K562 (cell line): ENCODE results near the gene CCDC47. TPM values are rescaled to one million over a fixed set of nuclear protein-coding genes. Genes with fewer than 3 reads are reported as not detected.
A peak's percentile ranks its signal among the peaks of the same experiment; 100 is the strongest.

Experiments used
- C11orf30 ChIP-seq: fragments of 450-650 bp; IDR thresholded peaks from 2 replicates; pipeline ENCODE4 v1.6.1; 2016; ENCODE audit warnings: low read depth, mild to moderate bottlenecking
- CHD2 ChIP-seq: IDR thresholded peaks from 2 replicates; pipeline ENCODE4 v1.6.1; 2011; ENCODE audit warnings: low read depth, low read length
- COPS2 ChIP-seq: fragments of 450-650 bp; conservative IDR thresholded peaks from 2 replicates; pipeline ENCODE4 v1.6.1; 2016; ENCODE audit warnings: mild to moderate bottlenecking, moderate library complexity
- DMBX1 ChIP-seq: fragments of 250-450 bp; sonication (Bioruptor Pico); IDR thresholded peaks from 2 replicates; pipeline ENCODE4 v1.8.0; 2022; ENCODE audit warnings: inconsistent platforms, mild to moderate bottlenecking, moderate library complexity, borderline replicate concordance
- MAFF ChIP-seq: IDR thresholded peaks from 2 replicates; pipeline ENCODE4 v1.6.1; 2012; ENCODE audit warnings: low read length, improper control_type of control experiment
- MCM2 ChIP-seq: fragments of 450-650 bp; IDR thresholded peaks from 2 replicates; pipeline ENCODE4 v1.6.1; 2017; ENCODE audit warnings: low read depth, mild to moderate bottlenecking
- NR2C2 ChIP-seq, 2 experiments: fragments of 200-800 bp in 1 of 2; sonication (Bioruptor generic) in 1 of 2; sonication (generic) in 1 of 2; formaldehyde crosslinking in 1 of 2; IDR thresholded peaks; 2 replicates each; pipeline versions ENCODE4 v1.6.1 to v1.8.0; 2016 to 2022; ENCODE audit warnings: mild to moderate bottlenecking in 1 of 2, missing compliant biosample characterization in 1 of 2, missing genetic modification characterization in 1 of 2, missing genetic modification reagents in 1 of 2
- PPARD ChIP-seq: fragments of 250-450 bp; sonication (Bioruptor Pico); IDR thresholded peaks from 2 replicates; pipeline ENCODE4 v1.8.0; 2022; ENCODE audit warnings: inconsistent platforms, mild to moderate bottlenecking, moderate library complexity
- PTBP1 ChIP-seq: fragments of 200-400 bp; formaldehyde crosslinking; IDR thresholded peaks from 2 replicates; pipeline ENCODE4 v1.6.1; 2017; ENCODE audit warnings: low read depth, low read length
- TCFL5 ChIP-seq: fragments of 250-450 bp; sonication (Bioruptor Pico); conservative IDR thresholded peaks from 2 replicates; pipeline ENCODE4 v1.6.1; 2021; ENCODE audit warnings: mild to moderate bottlenecking, moderate library complexity, matching md5 sums
- ZNF449 ChIP-seq: fragments of 250-450 bp; sonication (Bioruptor Pico); IDR thresholded peaks from 2 replicates; pipeline ENCODE4 v1.8.0; 2022; ENCODE audit warnings: moderate library complexity, mild to moderate bottlenecking, inconsistent platforms
- ZNF780A ChIP-seq: fragments of 250-450 bp; sonication (Bioruptor Pico); IDR thresholded peaks from 2 replicates; pipeline ENCODE4 v1.5.0; 2021; ENCODE audit warnings: mild to moderate bottlenecking
- polyA plus RNA-seq, 8 experiments: library from polyadenylated mRNA; depleted of rRNA in 4 of 8; stranded (reverse) in 5 of 8; unstranded in 3 of 8; fragments of >200 nt; fragmentation: Nextera tagmentation in 2 of 8; fragmentation: Illumina TruSeq in 1 of 8; extraction: Ambion mirVana in 2 of 8; extraction: Trizol in 1 of 8; gene quantifications; 2 replicates each; pipeline versions ENCODE4 v1.2.1 to v1.2.3, GENCODE V29; 2011 to 2014; ENCODE audit warnings: inconsistent platforms in 1 of 8, missing spikeins in 1 of 8
- total RNA-seq, 7 experiments: library from RNA; depleted of rRNA in 6 of 7; stranded (reverse); fragments of >200 nt in 6 of 7; fragmentation: Illumina TruSeq in 2 of 7; extraction: Trizol in 2 of 7; gene quantifications; 2 replicates each; pipeline versions ENCODE4 v1.2.1 to v1.2.3, GENCODE V29; 2011 to 2021; ENCODE audit warnings: low replicate concordance in 1 of 7
- TF ChIP-seq, protein P1 (sequence below): fragments of 450-650 bp; IDR thresholded peaks from 2 replicates; pipeline ENCODE4 v1.6.1; 2016; ENCODE audit warnings: low read depth
- TF ChIP-seq, protein P2 (sequence below): sonication (generic); formaldehyde crosslinking; IDR thresholded peaks from 2 replicates; pipeline ENCODE4 v1.9.0; 2022; ENCODE audit warnings: mild to moderate bottlenecking, missing genetic modification reagents

The CCDC47 gene
- total and polyA plus RNA-seq, 9 of the 15 experiments (the other 6 are each of a cell fraction or from before 2014, with no cell fraction given) = 15.5 to 162 (median 122) TPM

DNA sequence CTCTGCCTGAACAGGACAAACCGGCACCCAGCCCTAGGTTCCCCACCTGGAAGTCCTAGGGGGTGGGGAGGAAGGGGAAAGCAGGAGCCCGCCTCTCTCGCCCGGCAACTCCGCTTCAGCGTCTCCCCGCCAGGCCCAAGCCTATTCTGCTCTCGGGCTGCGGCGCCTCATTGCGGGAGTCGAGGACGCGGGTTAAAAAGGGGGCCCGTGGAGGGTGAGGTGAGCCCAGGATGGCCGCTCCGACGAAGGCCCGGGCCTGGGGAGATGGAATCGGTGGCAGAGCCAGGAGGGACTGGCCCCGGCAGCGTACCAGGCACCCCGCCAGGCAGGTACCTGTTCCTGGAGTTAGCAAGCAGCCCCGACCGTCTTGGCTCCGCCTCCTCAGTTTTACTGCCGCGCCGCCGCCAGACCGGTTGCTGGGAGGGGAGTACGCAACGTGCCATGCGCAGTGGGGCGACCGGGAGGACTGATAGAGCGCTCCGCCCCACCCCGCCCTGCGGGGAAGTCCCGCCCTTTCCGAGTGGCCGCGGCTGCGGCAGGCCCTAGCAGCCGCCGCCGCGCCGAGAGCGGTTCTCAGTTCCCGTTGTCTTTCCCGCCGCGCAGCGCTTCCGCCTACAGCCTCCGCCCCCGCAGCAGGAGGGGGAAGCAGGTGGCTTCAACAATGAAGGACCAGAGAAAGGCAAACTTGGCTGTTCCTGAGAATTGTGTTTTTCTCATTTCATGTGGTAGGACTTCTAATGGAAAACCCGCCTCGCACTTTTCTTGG lies 31.8 kb downstream of the CCDC47 start, which contains the start of gene STRADA (continued):
- TF ChIP-seq, protein P1, sequence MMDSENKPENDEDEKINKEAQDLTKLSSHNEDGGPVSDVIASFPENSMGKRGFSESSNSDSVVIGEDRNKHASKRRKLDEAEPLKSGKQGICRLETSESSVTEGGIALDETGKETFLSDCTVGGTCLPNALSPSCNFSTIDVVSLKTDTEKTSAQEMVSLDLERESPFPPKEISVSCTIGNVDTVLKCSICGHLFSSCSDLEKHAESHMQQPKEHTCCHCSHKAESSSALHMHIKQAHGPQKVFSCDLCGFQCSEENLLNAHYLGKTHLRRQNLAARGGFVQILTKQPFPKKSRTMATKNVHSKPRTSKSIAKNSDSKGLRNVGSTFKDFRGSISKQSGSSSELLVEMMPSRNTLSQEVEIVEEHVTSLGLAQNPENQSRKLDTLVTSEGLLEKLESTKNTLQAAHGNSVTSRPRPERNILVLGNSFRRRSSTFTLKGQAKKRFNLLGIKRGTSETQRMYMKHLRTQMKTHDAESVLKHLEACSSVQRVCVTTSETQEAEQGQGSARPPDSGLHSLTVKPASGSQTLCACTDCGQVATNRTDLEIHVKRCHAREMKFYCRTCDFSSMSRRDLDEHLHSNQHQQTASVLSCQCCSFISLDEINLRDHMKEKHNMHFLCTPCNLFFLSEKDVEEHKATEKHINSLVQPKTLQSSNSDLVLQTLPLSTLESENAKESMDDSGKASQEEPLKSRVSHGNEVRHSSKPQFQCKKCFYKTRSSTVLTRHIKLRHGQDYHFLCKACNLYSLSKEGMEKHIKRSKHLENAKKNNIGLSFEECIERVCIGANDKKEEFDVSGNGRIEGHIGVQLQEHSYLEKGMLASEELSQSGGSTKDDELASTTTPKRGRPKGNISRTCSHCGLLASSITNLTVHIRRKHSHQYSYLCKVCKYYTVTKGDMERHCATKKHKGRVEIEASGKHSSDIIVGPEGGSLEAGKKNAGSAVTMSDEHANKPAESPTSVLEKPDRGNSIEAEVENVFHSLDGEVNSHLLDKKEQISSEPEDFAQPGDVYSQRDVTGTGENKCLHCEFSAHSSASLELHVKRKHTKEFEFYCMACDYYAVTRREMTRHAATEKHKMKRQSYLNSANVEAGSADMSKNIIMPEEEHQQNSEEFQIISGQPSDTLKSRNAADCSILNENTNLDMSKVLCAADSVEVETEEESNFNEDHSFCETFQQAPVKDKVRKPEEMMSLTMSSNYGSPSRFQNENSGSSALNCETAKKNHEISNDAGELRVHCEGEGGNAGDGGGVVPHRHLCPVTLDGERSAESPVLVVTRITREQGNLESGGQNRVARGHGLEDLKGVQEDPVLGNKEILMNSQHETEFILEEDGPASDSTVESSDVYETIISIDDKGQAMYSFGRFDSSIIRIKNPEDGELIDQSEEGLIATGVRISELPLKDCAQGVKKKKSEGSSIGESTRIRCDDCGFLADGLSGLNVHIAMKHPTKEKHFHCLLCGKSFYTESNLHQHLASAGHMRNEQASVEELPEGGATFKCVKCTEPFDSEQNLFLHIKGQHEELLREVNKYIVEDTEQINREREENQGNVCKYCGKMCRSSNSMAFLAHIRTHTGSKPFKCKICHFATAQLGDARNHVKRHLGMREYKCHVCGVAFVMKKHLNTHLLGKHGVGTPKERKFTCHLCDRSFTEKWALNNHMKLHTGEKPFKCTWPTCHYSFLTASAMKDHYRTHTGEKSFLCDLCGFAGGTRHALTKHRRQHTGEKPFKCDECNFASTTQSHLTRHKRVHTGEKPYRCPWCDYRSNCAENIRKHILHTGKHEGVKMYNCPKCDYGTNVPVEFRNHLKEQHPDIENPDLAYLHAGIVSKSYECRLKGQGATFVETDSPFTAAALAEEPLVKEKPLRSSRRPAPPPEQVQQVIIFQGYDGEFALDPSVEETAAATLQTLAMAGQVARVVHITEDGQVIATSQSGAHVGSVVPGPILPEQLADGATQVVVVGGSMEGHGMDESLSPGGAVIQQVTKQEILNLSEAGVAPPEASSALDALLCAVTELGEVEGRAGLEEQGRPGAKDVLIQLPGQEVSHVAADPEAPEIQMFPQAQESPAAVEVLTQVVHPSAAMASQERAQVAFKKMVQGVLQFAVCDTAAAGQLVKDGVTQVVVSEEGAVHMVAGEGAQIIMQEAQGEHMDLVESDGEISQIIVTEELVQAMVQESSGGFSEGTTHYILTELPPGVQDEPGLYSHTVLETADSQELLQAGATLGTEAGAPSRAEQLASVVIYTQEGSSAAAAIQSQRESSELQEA = no peak
- TF ChIP-seq DMBX1 (CRISPR knock-in tag) (no peak), ZNF780A (CRISPR knock-in tag) (no peak), MAFF (no peak), ZNF449 (CRISPR knock-in tag) (no peak), COPS2 (no peak), CHD2 (peak; percentile 49; the same call in 1 of the 2 replicates), NR2C2 (CRISPR knock-in tag; IDR thresholded peaks at IDR 0.05) (no peak), NR2C2 (tag; IDR thresholded peaks at IDR 0.05) (peak; percentile 41; the same call in 1 of the 2 replicates), TCFL5 (CRISPR knock-in tag) (no peak), MCM2 (no peak), PPARD (CRISPR knock-in tag) (no peak), C11orf30 (peak; percentile 15; the same call in 1 of the 2 replicates), PTBP1 (0 out of 2 replicates have a peak, but pooled peaks have one; percentile 66)
- TF ChIP-seq, protein P2, sequence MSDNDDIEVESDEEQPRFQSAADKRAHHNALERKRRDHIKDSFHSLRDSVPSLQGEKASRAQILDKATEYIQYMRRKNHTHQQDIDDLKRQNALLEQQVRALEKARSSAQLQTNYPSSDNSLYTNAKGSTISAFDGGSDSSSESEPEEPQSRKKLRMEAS = peak; percentile 81
